Measurements from ENCODE around the gene INVS. TPM values are rescaled to one million over a fixed set of nuclear protein-coding genes. Genes with fewer than 3 reads are reported as not detected.
A peak's percentile ranks its signal among the peaks of the same experiment; 100 is the strongest.

INVS gene
- total and polyA plus RNA-seq, 2 donors (not counting 3 experiments of a cell fraction or from before 2014, with no cell fraction given): 8.5 to 17.9 TPM

GRCh38 chr9:100222674-100223073 lies 123.6 kb downstream of the INVS start:
- peak; percentile 53 for DNase-seq (ENCODE audit: low read depth, low spot score)
- Histone ChIP-seq H3K4me3 (replicated peaks in 1 of 3; ENCODE audit: insufficient read depth in 1 of 3, low read depth in 1 of 3, low read length in 3 of 3) (no peak overlapping the region), H3K4me1 (ENCODE audit: control insufficient read depth, extremely low read depth, insufficient read depth, low read length) (no peaks in the 10 kb centered on the region), H3K36me3 (ENCODE audit: control insufficient read depth in 2 of 2, extremely low read depth in 1 of 2, insufficient read depth in 2 of 2, low read length in 2 of 2) (no peaks in the 10 kb centered on the region), H3K27ac (ENCODE audit: insufficient read depth, low read depth, low read length) (no peak overlapping the region), H3K79me2 (ENCODE audit: control insufficient read depth, insufficient read depth, low read length) (no peaks in the 10 kb centered on the region), H2AFZ (ENCODE audit: low read depth, low read length) (no peak overlapping the region), H3K9ac (replicated peaks; ENCODE audit: extremely low read depth, insufficient read depth, low read length) (no peak overlapping the region), H3K27me3 (ENCODE audit: control insufficient read depth in 2 of 2, insufficient read depth in 2 of 2, low read length in 2 of 2) (no peaks in the 10 kb centered on the region), H3K9me3 (replicated peaks; ENCODE audit: control insufficient read depth, insufficient read depth, low read length) (no peaks in the 10 kb centered on the region), H4K20me1 (replicated peaks; ENCODE audit: control insufficient read depth, extremely low read depth, insufficient read depth, low read length) (no peaks in the 10 kb centered on the region), H3K4me2 (ENCODE audit: insufficient read depth, low read length) (no peak overlapping the region), H3K9me1 (replicated peaks; ENCODE audit: control insufficient read depth, extremely low read depth, insufficient read depth, low read length) (peaks cover 2% of the 10 kb centered on the region)
- FAIRE-seq: peak; percentile 38
- no TSS peak for BruUV-seq (replicated peaks)
- intact Hi-C loops (cut with micrococcal nuclease) (loop anchor here (1.0 to 2.0 kb wide), 2 partner anchors 194 to 372 kb away; no protein-coding TSS in a partner anchor), dilution Hi-C loops (cut with MboI; ENCODE audit: extremely low pct_ligation_motif_present, low sequenced_read_pairs) (no loop called here)
- ChIA-PET POLR2A (interaction anchor here (0.6 kb wide), 2 partner anchors 110 to 128 kb away, joined by 3 to 4 read pairs; no protein-coding TSS in a partner anchor), CTCF (interaction anchor here (0.7 to 2.1 kb wide), 27 partner anchors 9 to 1426 kb away, joined by 3 to 16 read pairs (median 4); partner anchors contain the start of gene TEX10)
- TF ChIP-seq POLR2A (IDR thresholded peaks at IDR 0.05; ENCODE audit: low read depth, low read length) (no peak), CTCF (IDR thresholded peaks at IDR 0.05; ENCODE audit: extremely low read depth in 1 of 2, insufficient read depth in 1 of 2, low read depth in 1 of 2, low read length in 2 of 2) (peak; percentile 10 to 13)

GRCh38 chr9:100227636-100228035 lies 128.6 kb downstream of the INVS start:
- H3K9me3 ChIP-seq (replicated peaks; ENCODE audit: control insufficient read depth, insufficient read depth, low read length): no peaks in the 10 kb centered on the region
- POLR2A ChIA-PET: no interaction called here
- dilution Hi-C loops (cut with MboI; ENCODE audit: extremely low pct_ligation_motif_present, low sequenced_read_pairs) (no loop called here), intact Hi-C loops (cut with micrococcal nuclease) (no loop called here)
- no peak for DNase-seq (ENCODE audit: low read depth, low spot score)
- TF ChIP-seq MYC (IDR thresholded peaks at IDR 0.05; ENCODE audit: low read depth, low read length): no peak
- no peak for TF ChIP-seq CTCF (IDR thresholded peaks at IDR 0.05; ENCODE audit: extremely low read depth in 1 of 2, insufficient read depth in 1 of 2, low read depth in 1 of 2, low read length in 2 of 2)
- TF ChIP-seq POLR2A (IDR thresholded peaks at IDR 0.05; ENCODE audit: low read depth, low read length): no peak
- no peak for TF ChIP-seq POLR2AphosphoS5 (IDR thresholded peaks at IDR 0.05; ENCODE audit: insufficient read depth, low read depth, low read length)
- TF ChIP-seq GATA2 (IDR thresholded peaks at IDR 0.05; ENCODE audit: insufficient read depth, insufficient read length, low read depth, low read length): no peak
- no peak for TF ChIP-seq EZH2 (IDR thresholded peaks at IDR 0.05; ENCODE audit: borderline replicate concordance, low read depth, low read length, severe bottlenecking)
- TF ChIP-seq JUN (IDR thresholded peaks at IDR 0.05; ENCODE audit: borderline replicate concordance, insufficient read depth, insufficient read length, low read depth): no peak
- no peak for TF ChIP-seq MAX (IDR thresholded peaks at IDR 0.05; ENCODE audit: insufficient read depth, insufficient read length)
- TF ChIP-seq FOS (IDR thresholded peaks at IDR 0.05; ENCODE audit: borderline replicate concordance, insufficient read depth, low read length): no peak
- H3K4me1 ChIP-seq (ENCODE audit: control insufficient read depth, extremely low read depth, insufficient read depth, low read length): no peaks in the 10 kb centered on the region
- no peak for FAIRE-seq
- peaks cover 2% of the 10 kb centered on the region for H3K9me1 ChIP-seq (replicated peaks; ENCODE audit: control insufficient read depth, extremely low read depth, insufficient read depth, low read length)
- H2AFZ ChIP-seq (ENCODE audit: low read depth, low read length): no peak overlapping the region
- no peaks in the 10 kb centered on the region for H3K27me3 ChIP-seq (ENCODE audit: control insufficient read depth in 2 of 2, insufficient read depth in 2 of 2, low read length in 2 of 2)
- BruUV-seq (replicated peaks): no TSS peak
- no peaks in the 10 kb centered on the region for H3K36me3 ChIP-seq (ENCODE audit: control insufficient read depth in 2 of 2, extremely low read depth in 1 of 2, insufficient read depth in 2 of 2, low read length in 2 of 2)
- H3K79me2 ChIP-seq (ENCODE audit: control insufficient read depth, insufficient read depth, low read length): no peaks in the 10 kb centered on the region
- no peaks in the 10 kb centered on the region for H4K20me1 ChIP-seq (replicated peaks; ENCODE audit: control insufficient read depth, extremely low read depth, insufficient read depth, low read length)
- CTCF ChIA-PET: no interaction called here
- no peak overlapping the region for H3K9ac ChIP-seq (replicated peaks; ENCODE audit: extremely low read depth, insufficient read depth, low read length)
- H3K4me2 ChIP-seq (ENCODE audit: insufficient read depth, low read length): no peak overlapping the region
- no peak overlapping the region for H3K4me3 ChIP-seq (replicated peaks in 1 of 3; ENCODE audit: insufficient read depth in 1 of 3, low read depth in 1 of 3, low read length in 3 of 3)
- H3K27ac ChIP-seq (ENCODE audit: insufficient read depth, low read depth, low read length): no peak overlapping the region
